ENCODE measurements around the gene CCL4. TPM values are rescaled to one million over a fixed set of nuclear protein-coding genes. Genes with fewer than 3 reads are reported as not detected.

CCL4 gene
- total RNA-seq, 1 experiment from 2014 or later, result not detected

DNA sequence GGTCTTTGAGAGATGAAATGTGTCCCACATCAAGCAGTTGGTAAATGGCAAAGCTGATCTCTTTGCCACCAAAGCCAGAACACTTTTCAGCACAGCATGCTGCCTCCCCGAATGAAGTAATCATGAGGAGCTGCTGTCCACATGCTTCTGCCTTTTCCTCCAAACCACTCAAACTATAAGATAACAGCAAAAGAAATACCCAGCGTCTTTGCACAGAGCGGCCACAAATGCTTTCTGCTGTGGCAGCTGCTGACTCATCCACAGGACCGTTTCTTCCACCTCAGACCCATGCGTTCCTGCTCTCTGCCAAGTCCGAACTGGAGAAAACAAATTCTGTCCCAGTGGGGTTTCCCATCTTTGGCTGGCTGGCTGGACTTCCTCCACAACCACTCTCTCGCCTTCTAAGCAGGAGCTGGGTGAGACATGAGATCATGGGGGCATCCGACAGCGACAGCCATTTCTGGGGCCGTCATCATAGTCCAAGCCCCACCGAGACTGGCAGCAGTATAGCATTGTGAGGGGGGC lies 45.7 kb downstream of the CCL4 start:
- Histone ChIP-seq H3K27ac (ENCODE audit: insufficient read length, low read depth, low read length) (no peak overlapping the region), H2BK120ac (ENCODE audit: low read depth, low read length, poor library complexity, severe bottlenecking) (no peak overlapping the region), H3K4ac (ENCODE audit: low read depth, low read length) (no peak overlapping the region), H2BK12ac (ENCODE audit: insufficient read length, low read depth, low read length) (no peak overlapping the region), H3K27me3 (ENCODE audit: insufficient read depth, low read length) (no peaks in the 10 kb centered on the region), H3K56ac (ENCODE audit: insufficient read length, low read depth, low read length) (no peak overlapping the region), H3K23me2 (ENCODE audit: insufficient read length, low read depth, low read length, poor library complexity, severe bottlenecking) (no peaks in the 10 kb centered on the region), H3K4me2 (ENCODE audit: insufficient read depth, insufficient read length, low read length) (no peak overlapping the region), H4K5ac (ENCODE audit: insufficient read length, low read depth, low read length) (no peak overlapping the region), H3K79me2 (ENCODE audit: insufficient read depth, low read length) (no peaks in the 10 kb centered on the region), H4K91ac (ENCODE audit: insufficient read length, low read depth, low read length) (no peak overlapping the region), H2AFZ (ENCODE audit: low read length) (peak overlapping the region; percentile 79), H2BK20ac (ENCODE audit: low read depth, low read length, poor library complexity, severe bottlenecking) (peak overlapping the region; percentile 97), H4K8ac (replicated peaks; ENCODE audit: insufficient read length, low read depth, low read length) (no peak overlapping the region), H4K20me1 (ENCODE audit: control insufficient read depth, insufficient read depth, insufficient read length) (no peaks in the 10 kb centered on the region), H3K14ac (ENCODE audit: insufficient read depth, low read length) (no peak overlapping the region), H2AK5ac (ENCODE audit: insufficient read length, low read length) (no peak overlapping the region), H3K9me3 (ENCODE audit: control insufficient read depth, low read depth, low read length) (no peaks in the 10 kb centered on the region), H3K9ac (ENCODE audit: extremely low read depth, insufficient read length, low read length) (no peak overlapping the region), H3K23ac (ENCODE audit: insufficient read length, low read depth, low read length) (no peak overlapping the region), H3K4me1 (ENCODE audit: insufficient read depth, low read length) (no peaks in the 10 kb centered on the region), H3T11ph (ENCODE audit: low read length) (no peak overlapping the region), H2BK15ac (ENCODE audit: low read depth, low read length) (no peak overlapping the region), H3K79me1 (ENCODE audit: insufficient read depth, low read depth, low read length, poor library complexity, severe bottlenecking) (no peaks in the 10 kb centered on the region), H2BK5ac (ENCODE audit: insufficient read length, low read length) (no peak overlapping the region), H3K18ac (ENCODE audit: insufficient read length, low read depth, low read length) (no peak overlapping the region)
- no peaks in the 10 kb centered on the region for H3K36me3 Mint-ChIP-seq (ENCODE audit: insufficient read depth in 1 of 3, low read depth in 3 of 3)
- H3K4me1 Mint-ChIP-seq, result peaks cover 9 to 15% of the 10 kb centered on the region in 2 experiments
- no CpG with 5 or more reads among the region's 11 CpGs for WGBS (ENCODE audit: extremely low coverage, insufficient read length, low lambda C conversion rate)
- no peak overlapping the region for H3K4me3 Mint-ChIP-seq
- TF ChIP-seq, protein P1, sequence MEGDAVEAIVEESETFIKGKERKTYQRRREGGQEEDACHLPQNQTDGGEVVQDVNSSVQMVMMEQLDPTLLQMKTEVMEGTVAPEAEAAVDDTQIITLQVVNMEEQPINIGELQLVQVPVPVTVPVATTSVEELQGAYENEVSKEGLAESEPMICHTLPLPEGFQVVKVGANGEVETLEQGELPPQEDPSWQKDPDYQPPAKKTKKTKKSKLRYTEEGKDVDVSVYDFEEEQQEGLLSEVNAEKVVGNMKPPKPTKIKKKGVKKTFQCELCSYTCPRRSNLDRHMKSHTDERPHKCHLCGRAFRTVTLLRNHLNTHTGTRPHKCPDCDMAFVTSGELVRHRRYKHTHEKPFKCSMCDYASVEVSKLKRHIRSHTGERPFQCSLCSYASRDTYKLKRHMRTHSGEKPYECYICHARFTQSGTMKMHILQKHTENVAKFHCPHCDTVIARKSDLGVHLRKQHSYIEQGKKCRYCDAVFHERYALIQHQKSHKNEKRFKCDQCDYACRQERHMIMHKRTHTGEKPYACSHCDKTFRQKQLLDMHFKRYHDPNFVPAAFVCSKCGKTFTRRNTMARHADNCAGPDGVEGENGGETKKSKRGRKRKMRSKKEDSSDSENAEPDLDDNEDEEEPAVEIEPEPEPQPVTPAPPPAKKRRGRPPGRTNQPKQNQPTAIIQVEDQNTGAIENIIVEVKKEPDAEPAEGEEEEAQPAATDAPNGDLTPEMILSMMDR (conservative IDR thresholded peaks at IDR 0.05), result no peak
- DNase-seq, result no peak
- no peak overlapping the region for H3K27ac Mint-ChIP-seq
- peaks cover 17% of the 10 kb centered on the region for H3K27me3 Mint-ChIP-seq (ENCODE audit: low read depth)
- no peaks in the 10 kb centered on the region for H3K9me3 Mint-ChIP-seq

All from H9 (cell line).